ENCODE data around the gene SULF2.
A peak's percentile ranks its signal among the peaks of the same experiment; 100 is the strongest.

SULF2 gene

DNA sequence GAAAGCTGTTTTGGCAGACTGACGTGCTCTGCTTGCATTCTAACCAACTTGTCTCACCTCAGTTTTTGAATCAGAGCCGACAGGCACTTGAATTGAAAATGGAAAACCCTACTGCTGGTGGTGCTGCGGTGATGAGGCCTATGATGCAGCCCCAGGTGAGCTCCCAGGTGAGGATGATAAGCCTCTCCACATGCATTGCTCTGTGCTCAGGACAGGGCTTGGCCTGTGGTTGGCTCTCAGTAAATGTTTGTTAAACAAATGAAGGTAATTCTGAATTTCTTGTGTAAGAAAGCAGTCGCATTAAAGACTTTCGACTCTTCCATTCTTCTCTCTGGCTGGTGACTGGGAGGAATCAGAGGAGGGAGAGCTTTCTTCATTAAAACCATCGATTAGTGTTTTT is 136.3 kb downstream of the SULF2 start:
- DNase-seq (ENCODE audit: low spot score) = no peak

DNA sequence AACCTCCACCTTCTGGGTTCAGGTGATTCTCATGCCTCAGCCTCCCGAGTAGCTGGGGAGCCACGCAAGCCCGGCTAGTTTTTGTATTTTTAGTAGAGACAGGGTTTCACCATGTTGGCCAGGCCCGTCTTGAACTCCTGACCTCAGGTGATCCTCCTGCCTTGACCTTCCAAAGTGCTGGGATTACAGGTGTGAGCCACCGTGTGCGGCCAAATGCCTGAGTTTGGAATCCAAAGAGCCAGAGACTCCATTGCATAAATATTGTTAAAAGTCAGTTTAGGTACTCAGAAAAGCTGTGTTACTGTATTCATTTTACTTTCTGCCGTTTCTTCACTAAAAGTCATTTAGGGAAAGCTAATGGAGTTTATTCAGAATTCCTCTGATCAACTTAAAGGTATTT is 137.3 kb downstream of the SULF2 start:
- no peak for DNase-seq (ENCODE audit: low spot score)

DNA sequence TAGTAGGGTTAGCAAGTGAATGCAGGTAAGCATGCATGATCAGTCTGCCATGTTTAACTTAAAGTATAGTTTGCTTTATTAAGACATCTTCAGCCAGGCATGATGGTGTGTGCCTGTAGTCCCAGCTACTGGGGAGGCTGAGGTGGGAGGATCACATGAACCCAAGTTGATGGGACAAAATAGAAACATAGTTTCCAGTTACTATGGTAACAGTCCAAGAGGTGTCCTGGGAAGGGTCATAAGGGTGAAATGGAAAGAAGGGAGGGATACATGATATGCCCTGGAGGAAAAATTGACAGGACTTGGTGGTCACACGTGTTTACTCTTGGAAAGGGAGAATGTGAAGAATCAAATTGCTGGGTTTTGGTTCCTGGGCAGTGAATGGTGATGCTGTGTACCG is 139.6 kb downstream of the SULF2 start:
- DNase-seq (ENCODE audit: low spot score) = no peak

DNA sequence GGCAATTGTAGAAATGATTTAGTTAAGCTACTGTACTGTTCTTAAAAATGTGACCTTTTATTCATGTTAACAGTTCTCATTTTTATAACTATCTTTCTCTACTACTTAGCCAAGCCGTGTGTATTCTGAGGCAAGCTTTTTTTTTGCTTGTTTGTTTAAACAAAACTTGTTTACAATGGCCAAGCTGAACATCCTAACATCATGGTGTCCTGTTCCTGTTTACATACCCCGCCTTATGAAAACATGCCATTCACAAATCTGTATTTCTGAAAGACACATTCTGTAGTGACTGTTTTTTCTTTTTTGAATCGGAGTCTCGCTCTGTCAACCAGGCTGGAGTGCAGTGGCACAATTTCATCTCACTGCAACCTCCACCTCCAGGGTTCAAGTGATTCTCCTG is 142.7 kb downstream of the SULF2 start:
- peak; percentile 69 for DNase-seq (ENCODE audit: low spot score)

DNA sequence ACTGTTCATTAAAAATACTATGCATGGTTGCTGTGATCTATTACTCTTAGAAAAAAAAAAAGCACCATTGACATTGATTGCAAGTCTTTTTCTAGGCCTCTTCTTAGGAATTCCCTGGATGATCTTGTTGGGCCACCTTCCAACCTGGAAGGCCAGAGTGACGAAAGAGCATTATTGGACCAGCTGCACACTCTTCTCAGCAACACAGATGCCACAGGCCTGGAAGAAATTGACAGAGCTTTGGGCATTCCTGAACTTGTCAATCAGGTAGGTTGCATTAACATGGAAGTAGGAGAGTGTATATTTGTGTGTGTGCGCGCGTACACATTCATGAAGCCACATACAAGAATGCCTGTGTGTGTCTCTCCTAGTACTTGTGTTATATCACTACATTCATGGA is 143.2 kb downstream of the SULF2 start:
- DNase-seq (ENCODE audit: low spot score) = no peak

DNA sequence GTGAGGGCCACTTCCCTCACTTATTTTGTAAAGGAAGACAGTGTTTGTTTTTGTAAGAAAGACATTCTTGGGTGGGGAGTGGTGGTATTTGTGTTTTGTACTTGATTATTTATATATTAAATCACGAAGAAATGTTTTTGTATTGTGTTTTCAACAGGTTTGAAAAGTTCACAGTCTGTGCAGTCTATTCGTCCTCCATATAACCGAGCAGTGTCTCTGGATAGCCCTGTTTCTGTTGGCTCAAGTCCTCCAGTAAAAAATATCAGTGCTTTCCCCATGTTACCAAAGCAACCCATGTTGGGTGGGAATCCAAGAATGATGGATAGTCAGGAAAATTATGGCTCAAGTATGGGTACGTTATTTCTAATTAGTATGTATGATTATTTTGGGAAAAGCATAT is 146.4 kb downstream of the SULF2 start:
- no peak for DNase-seq (ENCODE audit: low spot score)

DNA sequence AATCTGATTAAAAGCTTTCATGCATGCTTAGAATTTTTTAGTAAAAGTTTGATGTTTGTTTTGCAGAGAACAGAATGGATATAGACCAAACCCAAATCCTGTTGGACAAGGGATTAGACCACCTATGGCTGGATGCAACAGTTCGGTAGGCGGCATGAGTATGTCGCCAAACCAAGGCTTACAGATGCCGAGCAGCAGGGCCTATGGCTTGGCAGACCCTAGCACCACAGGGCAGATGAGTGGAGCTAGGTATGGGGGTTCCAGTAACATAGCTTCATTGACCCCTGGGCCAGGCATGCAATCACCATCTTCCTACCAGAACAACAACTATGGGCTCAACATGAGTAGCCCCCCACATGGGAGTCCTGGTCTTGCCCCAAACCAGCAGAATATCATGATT is 150.0 kb downstream of the SULF2 start:
- DNase-seq (ENCODE audit: low spot score) = no peak

DNA sequence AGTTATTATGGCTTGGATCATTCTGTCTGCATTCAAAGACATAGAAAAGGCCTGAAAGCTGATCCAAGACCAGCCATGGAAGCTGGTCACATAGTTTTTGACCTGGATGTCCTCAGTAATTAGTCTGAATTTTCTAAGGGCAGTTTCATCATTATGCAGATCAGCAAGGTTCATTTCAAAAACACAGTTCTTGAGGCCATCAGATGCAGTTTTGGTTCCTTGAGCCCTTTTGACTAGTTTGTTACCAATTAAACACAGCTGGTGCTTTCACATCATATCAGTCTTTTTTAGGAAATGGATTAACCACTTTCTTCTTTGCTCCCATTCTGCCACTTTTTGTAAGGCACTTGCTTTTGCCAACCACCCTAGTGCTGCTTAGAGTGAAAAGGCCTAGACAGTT is 154.2 kb downstream of the SULF2 start:
- no peak for DNase-seq (ENCODE audit: low spot score)

DNA sequence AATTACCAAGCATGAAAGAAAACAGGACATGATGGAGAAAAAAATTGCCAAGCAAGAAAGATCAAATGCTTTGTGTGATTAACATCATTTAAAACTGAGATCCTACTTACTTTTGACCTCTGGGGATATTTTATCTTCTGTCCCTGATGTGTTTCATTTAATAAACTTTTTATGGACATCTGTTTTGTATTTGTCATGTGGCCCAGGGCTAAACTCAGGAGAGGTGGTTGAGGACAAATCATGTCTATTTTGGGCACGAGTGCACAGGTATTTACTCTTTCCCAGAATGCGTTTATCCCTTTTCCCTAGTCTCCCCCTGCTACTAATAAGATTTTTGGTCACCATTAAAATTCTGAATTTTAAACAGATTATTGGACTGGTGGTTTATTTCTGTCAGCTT is 155.4 kb downstream of the SULF2 start:
- DNase-seq (ENCODE audit: low spot score) = no peak

DNA sequence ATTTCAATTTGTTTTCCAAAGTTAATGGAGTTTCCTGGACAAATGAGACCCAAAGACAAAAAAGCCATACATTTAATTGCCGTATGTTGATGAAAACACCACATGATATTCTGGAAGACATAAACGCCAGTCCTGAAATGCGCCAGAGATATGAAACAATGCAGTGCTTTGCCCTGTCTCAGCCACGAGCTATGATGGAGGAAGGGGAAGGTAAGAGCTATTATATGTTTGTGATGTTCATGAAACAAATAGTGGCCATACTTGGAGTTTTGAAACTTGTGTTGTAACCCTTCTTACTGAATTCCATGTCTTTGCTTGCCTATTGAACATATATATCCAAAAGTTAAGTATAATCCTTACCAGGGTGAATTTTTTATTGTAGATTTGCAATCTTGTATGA is 157.7 kb downstream of the SULF2 start:
- no peak for DNase-seq (ENCODE audit: low spot score)

DNA sequence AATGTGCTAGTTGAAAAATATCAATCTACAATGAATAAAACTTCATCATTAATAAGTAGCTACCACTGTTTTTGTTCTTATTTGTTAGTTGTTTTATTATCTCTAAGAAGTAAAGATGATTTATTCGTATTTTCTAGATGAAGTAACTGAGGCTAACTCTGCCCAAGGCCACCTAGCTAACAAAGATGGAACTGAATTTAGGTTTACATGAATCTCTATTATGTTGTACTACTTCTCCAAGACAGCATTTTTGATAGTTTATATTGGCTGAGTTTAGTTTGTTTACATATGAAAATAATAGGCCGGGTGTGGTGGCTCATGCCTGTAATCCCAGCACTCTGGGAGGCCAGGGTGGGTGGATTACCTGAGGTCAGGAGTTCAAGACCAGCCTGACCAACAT is 162.1 kb downstream of the SULF2 start:
- no peak for DNase-seq (ENCODE audit: low spot score)

DNA sequence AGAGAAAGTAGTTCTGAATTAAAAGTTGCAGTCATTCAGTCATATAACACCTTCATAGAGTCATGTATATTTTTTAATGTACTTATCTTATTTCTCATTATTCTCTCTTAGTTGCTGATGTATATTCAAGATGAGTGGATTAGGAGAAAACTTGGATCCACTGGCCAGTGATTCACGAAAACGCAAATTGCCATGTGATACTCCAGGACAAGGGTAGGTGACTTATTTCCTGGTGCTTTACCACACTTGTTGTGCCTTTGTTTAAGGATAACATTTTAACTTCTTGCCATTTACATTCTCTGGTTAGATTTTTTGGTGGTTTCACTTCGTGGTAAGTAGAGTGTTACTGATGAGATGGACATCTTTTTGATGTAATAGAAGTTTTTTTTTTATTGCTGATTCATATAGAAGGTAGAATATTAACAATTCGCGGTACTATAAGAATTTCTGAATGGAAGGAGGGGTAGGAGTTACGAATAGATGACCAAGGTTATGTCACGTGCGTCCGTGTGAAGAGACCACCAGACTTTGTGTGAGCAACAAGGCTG is 163.1 kb downstream of the SULF2 start:
- DNase-seq (ENCODE audit: low spot score) = no peak

DNA sequence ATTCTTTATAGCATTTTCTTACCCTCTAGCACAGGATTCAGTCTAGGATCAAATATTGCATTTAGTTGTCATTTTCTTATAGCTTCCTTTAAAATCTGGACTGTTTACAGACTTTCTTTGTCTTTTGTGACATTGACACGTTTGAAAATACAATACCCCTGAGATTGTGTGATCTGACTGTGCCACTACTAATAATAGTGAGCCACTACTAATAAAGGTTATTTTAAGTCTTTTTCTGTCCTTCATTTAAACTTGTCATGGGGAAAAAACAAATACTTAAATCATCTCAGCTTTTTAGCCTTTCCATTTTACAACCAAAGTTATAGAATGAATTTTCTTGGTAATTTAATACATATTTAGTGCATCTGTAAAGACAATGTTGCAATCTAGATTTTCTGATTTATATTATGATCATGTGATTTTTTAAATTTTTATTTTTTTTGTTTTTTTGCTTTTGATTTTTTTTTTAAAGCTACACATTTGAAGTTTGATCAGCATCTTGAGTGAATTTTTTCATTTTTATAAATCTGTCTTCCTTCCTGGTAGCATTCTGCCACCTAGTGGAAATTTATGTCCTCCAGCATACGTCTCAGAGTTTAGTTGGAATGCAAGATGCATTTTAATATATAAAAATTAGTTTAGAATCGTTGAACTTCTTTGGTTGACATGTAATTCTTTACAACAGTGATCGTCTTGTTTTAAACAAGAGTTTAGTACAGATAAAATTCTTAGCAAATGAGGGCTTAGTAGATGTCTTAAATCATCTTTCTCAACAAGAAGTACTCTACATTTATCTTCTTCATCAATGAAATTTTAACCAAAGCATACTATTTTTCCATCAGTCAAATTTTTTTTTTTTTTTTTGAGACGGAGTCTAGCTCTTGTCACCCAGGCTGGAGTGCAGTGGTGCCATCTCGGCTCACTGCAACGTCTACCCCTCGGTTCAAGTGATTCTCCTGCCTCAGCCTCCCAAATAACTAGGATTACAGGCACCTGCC is 164.2 kb downstream of the SULF2 start:
- DNase-seq (ENCODE audit: low spot score) = peak; percentile 66

DNA sequence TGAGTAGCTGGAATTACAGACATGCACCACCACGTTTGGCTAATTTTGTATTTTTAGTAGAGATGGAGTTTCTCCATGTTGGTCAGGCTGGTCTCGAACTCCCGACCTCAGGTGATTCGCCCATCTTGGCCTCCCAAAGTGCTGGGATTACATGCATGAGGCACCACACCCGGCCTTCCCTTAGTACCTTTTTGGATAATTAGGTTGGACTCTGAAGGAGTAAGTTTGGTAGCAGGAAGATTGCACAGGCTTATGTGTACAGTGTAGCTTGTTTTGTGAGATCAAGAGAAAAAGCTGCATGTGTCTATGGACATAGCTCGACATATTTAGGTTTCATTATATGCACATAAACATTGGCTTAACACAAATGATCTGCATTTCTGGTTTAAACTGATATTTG is 166.8 kb downstream of the SULF2 start:
- DNase-seq (ENCODE audit: low spot score) = no peak

DNA sequence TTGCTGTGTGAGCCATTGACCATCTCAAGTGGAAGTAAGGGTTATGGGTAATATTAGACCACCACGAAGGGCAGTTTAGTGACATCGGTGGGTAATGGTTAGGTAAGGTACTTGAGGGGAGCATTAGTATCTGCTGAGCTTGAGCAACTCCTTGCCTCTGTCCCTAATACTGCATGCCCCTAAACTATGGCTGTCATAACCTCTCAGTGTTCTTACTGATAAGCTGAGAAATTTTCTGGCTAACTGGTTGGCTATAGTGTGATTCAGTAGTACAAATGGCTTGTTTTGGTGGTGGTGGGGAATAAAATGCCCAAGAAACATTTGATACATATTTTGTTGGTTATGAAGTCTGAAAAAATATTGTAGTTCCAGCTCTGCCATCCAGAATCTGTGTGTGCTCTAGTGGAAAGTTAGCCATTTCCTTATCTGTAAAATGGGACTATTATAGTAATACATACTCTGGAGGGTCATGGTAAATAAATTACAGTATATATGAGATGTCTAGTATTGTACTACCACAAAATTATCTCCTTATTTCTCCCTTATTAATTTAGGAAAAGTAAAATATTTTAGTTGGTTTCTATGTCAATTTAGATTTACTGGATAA is 170.5 kb downstream of the SULF2 start:
- DNase-seq (ENCODE audit: low spot score) = no peak

DNA sequence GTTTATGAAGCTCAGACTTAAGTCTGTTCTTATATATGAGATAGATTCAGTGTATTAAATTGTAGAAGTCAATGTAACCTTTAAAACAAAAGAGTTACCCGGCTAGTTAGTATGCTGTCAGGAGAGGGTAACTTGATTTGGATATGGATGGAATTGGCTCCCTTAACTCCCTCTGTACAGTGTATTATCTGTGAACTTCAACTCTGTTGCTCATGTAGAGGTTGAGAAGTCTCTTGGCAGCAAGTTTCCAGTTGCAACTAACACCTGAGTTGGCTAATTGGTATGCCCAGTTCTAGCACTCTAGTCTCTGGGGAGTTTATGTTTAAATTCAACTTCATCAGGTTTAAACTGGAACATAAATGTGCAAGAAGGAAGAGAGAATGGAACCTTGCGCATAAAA is 172.6 kb downstream of the SULF2 start:
- DNase-seq (ENCODE audit: low spot score) = no peak

DNA sequence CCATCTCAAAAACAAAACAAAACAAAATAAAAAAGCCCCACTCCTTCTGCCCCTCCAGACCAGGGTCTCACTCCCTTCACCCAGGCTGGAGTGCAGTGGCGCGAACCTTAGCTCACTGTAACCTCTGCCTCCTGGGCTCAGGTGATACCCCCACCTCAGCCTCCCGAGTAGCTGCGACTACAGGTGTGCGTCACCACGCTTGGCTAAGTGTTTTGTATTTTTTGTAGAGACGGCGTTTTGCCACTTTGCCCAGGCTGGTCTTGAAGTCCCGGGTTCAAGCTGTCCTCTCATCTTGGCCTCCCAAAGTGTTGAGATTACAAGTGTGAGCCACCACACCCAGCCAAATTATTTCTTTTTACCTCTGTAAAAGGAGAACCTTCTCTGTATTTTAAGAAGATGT is 173.5 kb downstream of the SULF2 start:
- DNase-seq (ENCODE audit: low spot score) = no peak

DNA sequence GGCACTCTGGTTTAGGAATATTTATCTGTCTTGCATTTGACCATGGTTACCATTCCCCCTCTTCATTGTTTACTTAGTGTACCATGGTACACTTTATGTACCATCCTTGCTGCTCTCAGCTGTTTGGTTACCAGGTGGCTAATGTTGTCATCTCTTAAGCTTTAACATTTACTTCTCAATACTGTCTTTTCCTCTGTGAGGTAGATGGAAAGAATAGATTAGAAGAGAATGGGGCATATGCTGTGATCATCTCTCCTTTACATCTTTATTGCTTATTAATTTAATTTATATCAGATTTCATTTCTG is 174.4 kb downstream of the SULF2 start:
- no peak for DNase-seq (ENCODE audit: low spot score)

DNA sequence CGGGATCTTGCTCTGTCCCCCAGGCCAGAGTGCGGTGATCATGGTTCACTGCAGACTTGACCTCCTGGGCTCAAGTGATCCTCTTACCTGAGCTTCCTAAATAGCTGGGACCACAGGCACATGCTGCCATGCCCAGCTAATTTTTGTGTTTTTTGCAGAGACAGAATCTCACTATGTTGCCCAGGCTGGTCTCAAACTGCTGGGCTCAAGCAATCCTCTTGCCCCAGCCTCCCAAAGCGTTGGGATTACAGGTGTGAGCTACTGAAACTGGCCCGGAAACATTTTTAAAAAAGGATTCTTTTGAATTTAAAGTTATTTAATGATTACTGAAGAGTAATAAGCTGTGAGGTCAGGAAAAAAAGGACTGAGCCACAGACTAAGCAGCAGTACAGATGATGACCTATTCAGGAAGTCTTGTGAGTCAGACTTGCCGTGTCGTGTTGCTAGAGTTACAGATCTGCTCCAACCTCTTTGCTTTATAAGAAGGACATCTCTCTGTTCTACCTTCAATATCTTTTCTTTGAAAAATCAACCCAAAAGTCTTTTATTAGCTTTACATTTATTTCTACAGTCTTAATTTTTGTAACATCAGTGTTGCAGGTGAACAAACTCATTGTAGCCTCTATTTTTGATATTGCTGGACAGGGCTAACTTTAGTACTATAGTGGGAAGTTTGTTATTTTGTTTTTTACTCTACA is 174.9 kb downstream of the SULF2 start:
- peak; percentile 78 for DNase-seq (ENCODE audit: low spot score)

DNA sequence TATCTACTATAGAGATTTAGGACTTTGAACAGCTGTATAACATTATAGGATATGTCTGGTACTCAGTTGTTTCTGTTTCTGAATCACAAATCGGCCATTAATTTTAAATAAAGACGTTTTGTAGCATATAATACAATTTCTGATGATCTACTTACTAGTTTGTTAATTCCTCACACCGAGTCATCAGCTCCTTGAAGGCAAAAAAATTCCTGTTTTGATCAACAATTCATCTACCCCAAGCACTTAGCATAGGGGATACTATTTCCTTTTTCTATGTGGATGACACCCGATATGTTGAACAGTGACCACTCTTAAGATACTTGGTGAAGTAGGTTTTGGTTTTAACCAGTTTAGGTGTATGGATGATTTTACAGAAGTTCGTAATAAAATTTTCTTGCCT is 176.3 kb downstream of the SULF2 start:
- DNase-seq (ENCODE audit: low spot score) = no peak

Measured in HuH-7.5 (cell line).